Activated CD8-positive, alpha-beta memory T cell treated with anti-CD3 and anti-CD28 coated beads, Interleukin-2, amount 50 U/mL, for 48 hours (primary cell): ENCODE data around the gene GK2.

ENCODE experiments used
- DNase-seq: peaks from one replicate; pipeline ENCODE4 v3.0.0-alpha.2; 2020

The GK2 gene

DNA sequence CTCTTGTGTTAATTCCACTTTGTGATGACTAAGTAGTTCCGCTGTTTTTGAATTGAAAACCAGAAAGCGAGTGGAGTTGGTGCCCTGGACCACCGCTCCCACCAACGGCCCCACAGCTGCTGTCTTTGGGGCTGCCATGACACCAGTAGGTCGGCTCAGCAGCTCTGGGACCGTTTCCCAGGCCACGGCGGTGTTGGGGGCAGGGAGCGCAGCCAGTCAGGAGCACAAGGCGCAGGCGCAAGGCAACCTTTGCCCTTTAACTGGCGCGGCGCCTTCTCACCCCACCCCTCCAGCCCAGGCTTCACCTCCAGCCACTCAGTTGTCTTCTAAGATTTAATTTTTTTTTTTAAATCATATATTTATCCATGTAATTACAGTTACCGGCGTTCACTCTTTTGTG lies at the start of gene GK2:
Gene GK2, minus strand, starts transcription at position 166 of the 400 bp plus-strand sequence. Its CDS starts 28 bp downstream, at position 138.
- no peak for DNase-seq

DNA sequence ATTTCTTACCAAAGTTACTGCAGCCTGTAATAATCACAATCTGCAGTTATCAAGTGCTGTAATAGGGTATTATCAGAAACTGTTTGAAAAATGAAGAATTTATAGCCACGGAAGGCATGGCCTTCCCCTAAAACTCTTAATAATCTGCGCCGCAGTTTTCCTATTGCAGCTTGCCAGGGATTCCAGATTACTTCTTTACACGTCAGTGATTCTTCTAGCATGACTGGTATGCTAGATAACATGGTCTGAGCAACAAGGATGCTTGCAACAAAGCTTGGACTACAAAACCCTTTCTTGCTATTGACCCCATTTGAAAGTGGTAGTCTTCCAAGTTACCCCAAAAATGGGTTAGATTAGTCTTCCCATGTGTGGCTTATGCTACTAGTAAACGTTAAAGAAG lies 47.2 kb upstream of the GK2 start:
- no peak for DNase-seq

DNA sequence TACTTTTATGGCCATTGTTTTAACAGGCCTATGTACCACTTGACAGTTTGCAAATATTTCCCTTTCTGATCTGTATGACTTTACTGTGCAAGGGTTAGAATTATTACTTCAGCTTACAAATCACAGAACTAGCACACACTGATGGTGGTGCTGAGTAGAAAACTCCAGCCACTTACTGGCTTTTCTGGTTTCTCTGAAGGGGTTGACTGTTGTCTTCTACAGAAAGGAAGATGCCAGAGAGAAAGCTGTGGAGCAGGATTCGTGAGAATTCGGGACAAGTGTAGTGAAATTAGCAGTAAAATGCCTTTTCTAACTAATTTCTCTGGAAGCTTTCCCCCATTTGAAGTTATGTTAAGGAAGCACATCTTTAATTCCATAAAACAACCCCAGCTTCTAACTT lies 46.6 kb upstream of the GK2 start:
- no peak for DNase-seq

DNA sequence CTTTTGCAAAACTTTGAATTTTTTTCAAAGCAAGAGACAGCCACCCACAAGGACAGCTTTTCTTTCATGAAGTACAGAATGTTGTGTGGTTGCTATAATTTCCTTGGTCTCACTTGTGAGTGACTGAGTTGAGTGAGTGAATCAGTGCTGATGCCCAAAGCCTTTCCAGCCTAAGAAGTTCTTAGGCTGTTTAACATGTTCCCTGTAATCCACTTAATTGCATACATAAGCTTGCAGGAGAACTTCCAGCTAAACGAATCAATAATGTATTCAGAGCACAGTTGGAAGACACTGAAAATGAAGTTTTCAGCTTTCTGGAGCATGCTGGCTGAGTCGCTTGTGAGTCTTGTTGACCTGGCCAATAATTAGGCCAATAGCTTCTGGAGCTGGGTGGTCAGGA lies 42.0 kb upstream of the GK2 start:
- no peak for DNase-seq

DNA sequence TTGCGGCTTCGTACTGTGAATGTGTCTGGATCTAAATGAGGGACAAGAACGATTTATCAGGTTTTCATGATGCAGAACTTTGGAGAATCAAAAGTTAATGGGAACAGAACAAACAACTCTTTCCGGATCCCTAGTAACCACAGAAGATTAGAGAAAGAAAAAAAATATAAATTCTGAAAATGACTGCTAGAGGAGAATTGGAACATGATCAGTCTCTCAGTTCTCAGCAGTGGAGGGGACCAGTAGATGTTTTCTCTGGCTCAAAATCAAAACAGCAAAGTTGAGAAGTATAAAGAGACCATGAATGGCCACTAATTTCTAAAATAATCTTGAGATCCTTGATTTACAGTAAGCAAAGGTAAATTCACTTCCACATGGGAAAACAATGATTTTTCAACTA lies 38.1 kb upstream of the GK2 start:
- no peak for DNase-seq

DNA sequence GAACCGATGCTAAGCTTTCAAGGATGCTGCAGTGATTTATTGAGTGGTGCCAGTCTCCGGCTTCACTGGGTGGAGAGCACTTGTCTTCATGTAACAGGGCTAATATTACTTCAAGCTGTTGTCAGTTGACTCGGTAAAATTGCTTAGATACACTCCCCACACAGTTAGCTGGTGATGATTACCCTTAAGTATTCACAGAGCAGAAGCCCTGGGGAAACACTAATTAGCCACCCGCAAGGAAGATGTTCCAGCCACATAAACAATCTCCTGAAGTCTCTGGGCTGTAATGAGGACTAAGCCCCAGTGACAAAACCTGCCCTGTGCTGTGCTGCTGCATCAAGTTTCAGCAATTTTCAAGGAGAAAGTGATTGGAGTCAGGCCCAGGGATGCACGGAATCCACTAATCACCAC lies 37.3 kb upstream of the GK2 start:
- no peak for DNase-seq

DNA sequence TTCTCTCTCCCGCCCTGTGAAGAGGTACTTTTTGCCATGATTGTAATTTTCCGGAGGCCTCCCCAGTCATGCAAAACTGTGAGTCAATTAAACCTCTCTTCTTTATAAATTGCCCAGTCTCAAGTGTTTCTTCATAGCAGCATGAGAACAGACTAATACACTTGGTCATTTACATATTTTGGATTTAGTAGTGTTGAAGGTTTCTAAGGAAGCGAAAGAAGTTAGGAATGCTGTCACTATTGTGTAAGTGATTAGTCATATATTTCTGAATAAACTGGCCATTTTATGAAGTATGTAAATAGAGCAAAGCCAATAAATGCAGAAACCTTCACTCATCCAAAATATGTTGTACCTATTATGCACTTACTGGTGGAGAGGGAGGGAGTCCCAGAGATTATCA lies 34.4 kb upstream of the GK2 start:
- DNase-seq = no peak

DNA sequence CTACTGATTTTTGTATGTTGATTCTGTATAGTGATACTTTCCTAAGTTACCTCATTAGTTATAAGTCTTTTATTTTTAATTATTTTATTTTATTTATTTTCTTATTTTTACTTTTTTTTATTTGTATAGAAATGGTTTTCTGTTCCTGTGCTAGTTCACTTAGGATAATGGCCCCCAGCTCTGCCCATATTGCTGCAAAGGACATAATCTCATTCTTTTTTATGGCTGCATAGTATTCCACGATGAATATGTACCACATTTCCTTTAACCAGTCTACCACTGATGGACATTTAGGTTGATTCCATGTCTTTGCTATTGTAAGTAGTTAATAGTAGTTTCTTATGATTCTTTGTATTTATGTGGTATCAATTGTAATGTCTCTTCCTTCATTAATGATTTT lies 31.5 kb upstream of the GK2 start:
- DNase-seq = no peak

DNA sequence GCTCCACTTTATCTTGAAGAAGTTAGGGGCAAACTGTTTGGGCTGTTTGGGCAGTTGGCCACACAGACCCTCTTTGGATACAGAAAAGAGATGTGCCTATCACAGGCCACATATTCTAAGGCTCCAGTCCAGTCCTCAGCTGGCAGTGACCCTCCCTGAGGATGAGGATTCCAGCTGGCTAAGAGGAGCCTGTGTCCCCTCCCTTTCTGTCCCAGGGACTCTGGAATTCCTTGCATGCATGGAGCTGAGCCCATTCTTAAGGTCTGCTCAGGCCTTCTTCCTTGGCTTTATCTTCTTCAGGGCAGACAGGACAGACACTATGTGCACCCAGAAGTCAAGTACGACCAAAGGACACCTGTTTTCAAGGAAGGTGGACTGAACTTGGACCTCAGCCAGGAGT lies 23.8 kb upstream of the GK2 start:
- no peak for DNase-seq

DNA sequence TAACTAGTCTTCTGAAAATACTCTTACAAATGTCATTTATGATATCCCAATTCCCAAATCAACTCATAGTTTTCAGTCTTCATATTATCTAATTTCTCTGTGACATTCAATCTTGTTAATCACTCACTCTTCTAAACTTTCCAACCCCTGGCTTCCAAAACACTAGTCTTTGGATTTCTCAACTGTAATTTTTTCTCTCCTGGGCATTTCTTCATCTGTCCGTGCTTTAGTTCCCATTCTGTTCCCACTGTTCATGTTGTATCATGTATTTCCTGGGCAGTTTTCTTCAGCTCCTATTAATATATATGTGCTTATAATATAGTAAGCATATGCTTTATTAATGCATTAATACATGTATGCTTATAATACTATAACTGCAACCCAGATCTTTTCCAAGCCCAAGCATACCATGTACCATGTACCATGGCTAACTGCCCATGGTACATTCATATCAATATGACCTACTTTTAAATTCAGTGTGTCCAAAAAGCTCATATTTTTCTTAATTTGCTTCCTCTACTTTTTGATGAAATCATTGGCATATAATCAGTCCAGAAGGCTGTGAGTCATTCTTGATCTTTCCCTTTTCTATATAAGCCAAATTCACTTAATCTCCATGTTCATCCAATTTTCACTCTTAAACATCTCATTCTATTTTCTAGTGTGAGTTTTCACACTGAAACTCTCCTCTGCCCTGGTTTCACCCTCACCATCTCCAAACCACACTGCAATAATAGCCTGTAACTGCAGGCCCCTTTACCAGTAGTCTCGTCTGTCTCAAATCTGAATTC lies 21.3 kb upstream of the GK2 start:
- no peak for DNase-seq

DNA sequence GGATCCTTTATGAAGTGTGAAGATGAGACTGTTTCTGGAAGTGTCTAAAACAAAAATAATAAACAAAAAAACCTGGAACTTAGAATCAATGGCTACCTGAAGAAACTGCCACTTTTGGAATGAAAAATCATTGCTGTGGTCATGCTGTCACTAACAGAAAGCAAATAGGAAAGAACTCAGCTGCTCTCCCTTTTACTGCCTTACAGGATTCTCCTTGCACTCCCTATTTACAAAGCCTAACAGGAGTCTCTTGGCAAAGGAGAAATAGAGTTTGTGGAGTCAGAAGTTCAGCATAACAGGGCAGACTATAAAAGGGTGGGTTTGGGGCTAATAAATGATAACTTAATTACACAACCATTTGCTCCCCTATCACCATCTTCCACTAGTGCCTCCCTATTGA lies 19.0 kb upstream of the GK2 start:
- DNase-seq = no peak

DNA sequence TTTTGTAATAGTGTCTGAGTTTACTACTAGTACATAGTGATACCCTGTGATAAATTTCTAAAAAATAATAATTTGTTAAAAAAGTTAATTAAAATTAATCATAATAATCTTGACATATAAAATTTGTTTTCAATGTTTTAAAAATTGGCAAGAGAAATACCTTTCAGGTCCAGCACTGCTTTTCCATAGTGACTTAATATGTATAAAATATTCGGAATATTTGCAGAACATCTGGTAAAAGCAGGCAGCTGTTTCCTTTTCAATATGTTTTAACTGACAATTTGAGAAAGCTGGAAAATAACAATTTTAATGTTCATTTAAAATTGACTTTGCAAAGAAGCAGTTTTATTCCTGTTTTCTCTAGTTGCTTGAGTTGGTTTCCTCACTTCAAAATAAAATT lies 17.6 kb upstream of the GK2 start:
- no peak for DNase-seq

DNA sequence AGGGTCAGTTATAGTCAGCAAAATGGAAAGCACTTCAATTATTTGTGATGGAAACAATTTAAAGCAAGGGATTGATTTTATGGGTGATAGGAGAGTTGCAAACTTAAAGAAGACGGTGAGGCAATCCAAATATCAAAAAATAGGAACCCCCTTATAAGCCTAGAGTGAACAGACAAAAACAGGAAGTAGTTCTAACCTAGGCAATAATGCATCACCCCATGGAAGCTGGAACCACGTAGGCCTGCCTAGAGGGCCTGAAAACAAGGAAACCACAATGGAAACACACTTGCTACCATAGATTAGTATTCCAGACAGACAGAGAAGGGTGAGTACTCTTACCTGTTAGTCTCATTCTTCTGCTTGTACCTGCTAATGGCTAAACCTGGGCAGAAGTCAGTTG lies 13.5 kb upstream of the GK2 start:
- no peak for DNase-seq

DNA sequence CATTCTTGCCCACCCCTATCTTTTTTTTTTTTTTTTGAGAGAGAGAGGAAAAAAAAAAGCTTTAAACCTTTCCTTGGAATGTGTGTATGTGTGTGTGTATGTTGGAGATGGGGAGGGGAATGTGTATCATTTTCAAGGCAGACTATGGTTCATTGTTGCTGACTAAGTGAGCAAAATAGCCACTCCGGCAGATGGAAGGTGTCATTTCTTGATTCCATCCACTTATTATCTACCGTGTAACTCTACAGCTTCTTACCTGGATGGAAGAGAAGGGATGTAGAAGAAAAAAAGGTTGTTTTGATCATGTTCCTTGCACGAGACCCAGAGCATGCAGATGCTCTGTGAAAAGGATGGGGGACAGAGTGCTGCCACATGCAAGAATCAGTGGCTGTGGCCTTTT lies 5.9 kb upstream of the GK2 start:
- DNase-seq = no peak

DNA sequence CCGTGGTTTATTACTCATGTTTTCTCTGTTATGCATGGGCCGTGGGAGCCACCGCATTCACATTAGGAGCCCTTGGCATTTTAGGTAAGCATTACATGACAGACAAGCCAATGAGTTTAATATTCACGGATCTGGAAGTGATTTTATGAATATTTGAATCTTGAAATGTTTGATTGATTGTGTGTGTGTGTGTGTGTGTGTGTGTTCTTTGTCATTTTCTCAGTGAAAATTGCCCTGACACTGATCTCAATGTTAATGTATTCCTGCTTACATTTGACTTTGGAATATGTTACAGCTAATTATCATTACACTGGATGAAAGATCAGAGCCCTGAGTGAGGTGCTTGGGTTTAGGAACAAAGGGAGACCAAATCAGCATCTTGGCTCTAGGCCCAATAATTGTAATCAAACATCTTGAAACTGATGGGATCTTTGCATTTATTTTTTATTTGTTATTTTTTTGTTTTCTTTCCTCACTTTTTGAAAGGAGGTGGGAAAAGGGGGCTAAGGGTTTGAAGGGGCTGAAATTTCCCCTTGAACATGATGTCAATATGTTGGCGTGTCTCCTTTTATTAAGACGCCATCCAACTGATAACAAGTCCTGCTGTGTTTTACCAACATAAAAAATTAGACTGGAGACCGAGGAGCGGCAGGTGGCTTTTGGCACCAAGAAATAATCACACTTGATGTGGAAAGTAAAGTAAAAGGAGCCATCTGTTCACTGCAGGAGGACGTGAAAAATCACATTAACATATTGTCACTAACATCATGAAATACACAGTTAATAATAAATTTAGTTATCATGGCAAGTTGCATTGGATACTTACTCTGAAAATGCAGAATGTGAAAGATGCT lies 5.2 kb upstream of the GK2 start:
- no peak for DNase-seq

DNA sequence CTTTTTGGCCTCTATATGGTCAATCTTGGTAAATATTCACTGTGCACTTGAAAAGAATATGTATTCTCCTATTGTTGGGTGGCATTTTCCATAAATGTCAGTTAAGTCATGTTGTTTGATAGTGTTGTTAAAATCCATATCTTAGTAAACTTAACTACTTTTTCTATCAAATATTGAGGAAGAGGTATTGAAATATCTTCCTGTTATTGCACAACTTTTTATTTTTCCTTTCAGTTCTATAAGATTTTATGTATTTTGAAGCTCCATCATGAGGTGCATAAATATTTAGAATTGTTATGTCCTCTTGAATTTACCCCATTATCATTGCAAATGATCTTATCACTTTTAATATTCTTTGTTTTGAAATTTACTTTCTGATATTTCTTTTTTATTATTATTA lies 3.4 kb downstream of the GK2 start:
- DNase-seq = no peak

DNA sequence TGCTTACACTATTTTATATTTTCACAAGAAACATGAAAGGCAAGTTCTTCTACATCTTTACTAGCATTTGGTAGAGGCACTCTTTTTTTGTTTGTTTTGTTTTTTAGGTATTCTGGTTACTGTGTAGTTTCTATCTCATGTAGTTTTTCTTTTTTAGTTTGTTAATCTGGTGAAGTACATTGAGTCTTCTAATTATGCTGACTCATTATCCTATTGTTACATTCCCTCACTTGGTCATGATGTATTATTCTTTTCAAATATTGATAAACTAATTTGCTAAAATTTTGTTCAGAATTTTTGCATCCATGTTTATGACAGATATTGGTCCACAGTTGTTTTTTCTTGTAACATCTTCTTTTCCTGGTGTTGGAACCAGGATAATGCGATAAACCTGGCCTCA lies 4.7 kb downstream of the GK2 start:
- DNase-seq = no peak

DNA sequence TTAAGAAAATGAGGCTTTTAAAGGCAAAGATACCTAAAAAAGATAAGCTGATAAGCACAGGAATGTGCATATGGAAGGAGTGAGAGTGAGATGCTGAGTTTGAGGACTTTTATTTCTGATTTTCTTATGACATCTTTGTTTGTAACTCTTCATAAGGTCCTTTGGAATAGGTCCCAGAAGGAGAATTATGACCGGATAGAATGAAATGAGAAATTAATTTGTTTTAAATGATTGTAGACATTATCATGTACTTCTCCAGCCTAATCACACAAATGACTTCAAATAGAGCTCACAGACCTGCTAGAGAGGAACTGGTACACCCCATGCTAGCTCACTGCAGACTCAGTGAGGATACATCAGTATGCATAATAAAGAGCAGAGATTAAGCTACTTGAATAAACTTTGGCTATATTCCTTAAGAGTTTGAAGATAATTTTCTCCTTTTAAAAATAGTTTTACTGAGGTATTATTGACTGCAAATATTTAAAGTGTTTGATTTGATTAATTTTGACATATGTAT lies 5.6 kb downstream of the GK2 start:
- no peak for DNase-seq

DNA sequence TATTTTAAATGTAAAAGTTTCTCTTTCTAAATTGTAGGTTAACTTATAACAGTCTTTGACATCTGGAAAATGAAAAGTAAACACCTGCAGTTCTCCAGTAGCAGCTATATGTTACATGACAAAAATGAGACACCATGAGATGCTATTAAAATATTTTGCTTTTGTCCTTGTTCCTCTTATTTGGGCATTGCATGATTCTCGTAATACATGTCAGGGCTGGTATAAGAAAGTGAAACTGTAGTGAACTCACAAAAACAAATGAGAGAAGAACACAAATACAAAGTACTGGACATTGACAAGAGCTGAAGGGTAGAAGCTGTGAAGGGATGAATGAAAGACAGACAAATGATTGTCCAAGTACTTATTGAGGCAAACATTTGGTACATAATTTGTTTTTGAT lies 9.0 kb downstream of the GK2 start:
- DNase-seq = no peak

DNA sequence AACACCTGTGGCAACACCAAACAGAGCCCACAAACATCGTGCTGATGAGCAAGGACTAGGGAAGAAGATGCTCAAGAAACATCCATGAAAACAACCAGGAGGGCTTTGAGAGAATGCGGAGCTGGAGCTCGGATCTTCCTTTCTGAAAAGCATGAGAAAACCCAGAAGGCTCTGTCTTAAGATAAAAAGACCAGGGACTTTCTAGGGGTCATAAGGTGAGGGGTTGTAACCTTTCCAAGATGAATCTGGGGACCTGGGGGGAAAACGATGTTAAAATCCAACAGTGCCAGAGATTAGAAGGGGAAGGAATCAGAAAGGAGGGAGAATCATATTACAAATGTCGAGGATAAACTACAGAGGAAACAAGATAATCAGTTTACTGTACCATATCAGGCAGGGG lies 10.1 kb downstream of the GK2 start:
- DNase-seq = no peak

DNA sequence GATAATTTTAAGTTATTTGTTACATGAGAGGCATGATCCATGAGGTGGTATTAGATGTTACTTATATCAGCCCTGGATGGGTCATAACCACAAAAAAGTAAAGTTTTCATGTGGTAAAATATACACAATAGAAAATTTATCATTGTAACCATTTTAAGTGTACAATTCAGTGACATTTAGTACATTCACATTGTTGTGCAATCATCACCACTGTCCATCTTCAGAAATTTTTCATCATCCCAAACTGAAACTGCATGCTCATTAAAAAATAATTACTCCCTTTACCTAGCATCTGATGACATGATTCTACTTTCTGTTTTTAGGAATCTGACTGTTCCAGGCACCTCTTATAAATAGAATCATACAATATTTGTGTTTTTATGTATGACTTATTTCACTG lies 11.2 kb downstream of the GK2 start:
- DNase-seq = no peak

DNA sequence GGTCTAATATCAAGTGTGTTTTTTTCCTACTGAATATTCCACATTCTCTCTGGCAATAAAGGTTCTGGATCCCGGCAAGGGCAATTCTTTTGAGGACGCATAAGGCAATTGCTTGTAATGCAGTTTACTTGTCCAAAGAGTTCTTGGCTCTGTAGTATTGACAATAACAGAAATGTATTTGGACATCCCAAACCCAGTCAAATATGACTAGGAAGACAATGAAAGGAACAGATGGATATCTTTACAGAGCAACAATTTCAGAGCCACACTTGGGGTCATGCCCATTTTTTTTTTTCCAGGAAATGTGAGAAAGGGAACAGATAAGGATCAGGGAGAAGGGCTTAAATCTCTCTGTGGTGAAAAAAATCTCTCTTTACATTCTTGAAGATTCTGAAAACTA lies 12.2 kb downstream of the GK2 start:
- no peak for DNase-seq

DNA sequence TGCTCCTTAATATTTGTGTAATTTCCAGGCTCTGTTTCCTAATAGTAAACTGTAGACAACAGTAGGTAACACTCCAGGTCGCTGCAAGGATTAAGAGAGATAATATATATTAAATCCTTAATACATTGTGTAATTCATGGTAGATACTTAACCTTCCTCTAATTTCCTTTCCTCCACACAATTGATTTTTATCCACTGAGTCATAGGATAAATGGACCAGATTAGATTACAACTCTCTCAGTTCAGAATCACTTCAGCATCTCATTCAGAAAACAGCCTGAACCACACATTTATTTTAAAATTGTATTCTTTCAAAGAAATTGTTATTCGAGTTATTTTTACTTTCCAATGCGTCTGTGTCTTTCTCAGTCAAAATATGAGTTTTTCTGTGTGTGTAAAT lies 17.1 kb downstream of the GK2 start:
- DNase-seq = no peak

DNA sequence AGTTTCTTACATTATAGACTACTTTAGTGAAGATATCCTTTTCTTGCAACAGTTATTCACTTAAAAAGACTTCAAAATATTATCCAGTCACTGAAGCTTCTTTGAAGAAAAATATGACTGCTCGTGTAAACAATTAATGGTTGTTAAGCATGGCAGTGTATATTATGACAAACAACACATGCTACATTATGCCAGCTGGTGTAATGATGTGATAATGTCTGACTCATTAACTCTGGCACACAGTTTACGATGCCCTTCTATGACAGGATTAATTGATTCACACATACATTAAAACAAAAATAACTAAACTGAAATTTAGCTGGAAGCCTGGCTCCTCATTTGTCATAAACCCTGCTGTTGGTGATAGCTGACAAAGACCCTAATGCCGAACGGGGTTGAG lies 22.4 kb downstream of the GK2 start:
- no peak for DNase-seq
